Measurements from ENCODE around the gene RSL1D1.

Gene RSL1D1

DNA sequence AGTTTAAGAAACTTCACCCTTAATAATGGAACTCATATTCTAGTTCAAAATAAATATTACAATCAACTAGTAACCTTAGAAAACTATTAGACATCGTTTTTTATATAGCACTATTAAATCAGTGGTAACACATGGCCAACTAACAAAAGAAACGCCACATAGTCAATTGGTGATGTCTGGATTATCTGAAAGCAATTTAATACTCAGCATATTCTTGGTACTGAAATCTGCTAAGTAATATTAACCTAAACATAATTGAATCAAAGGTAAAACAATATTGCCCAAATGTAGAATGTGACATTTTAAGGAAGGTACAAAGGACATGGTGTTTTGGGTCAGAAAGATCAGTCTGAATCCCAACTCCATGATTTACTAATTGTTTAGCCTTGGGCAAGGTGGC is 11.1 kb upstream of the RSL1D1 start:
- H3K36me3 ChIP-seq (ENCODE audit: insufficient read depth, low read length) = no peaks in the 10 kb centered on the region; the same call in 1 of the 2 replicates
- H3K4me3 ChIP-seq = no peak overlapping the region
- no peak for TF ChIP-seq FOXP2 (optimal IDR thresholded peaks at IDR 0.05; ENCODE audit: control extremely low read depth, extremely low read length, insufficient read depth)
- TF ChIP-seq POLR2AphosphoS5 (IDR thresholded peaks at IDR 0.05; ENCODE audit: borderline replicate concordance, low read depth, low read length) = no peak
- no peak for TF ChIP-seq EZH2 (IDR thresholded peaks at IDR 0.05)
- no peak for DNase-seq (ENCODE audit: low read depth, low spot score)
- no peak overlapping the region for H3K9ac ChIP-seq (ENCODE audit: insufficient read length)
- no peak overlapping the region for H3K27ac ChIP-seq
- H3K9me3 ChIP-seq (ENCODE audit: low read depth, low read length) = no peaks in the 10 kb centered on the region

DNA sequence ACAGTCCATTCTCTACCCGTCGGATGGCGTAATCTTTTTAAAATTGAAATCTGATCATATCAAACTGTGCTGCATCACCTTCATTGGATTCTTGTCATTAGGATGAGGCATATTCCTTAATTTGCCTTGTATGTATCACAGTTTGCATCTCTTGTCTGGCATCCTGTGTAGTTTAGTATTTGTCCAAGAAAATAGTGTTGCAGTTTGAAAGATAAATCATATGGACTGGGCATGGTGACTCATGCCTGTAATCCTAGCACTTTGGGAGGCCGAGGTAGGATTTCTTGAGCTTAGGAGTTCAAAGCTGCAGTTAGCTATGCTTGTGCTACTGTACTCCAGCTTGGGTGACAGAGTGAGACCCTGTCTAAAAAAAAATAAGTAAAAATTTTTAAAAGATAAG is 5.8 kb upstream of the RSL1D1 start:
- Histone ChIP-seq H3K4me3 (no peak overlapping the region), H3K9me3 (ENCODE audit: low read depth, low read length) (no peaks in the 10 kb centered on the region), H3K27ac (no peak overlapping the region), H3K36me3 (ENCODE audit: insufficient read depth, low read length) (0 out of 2 replicates have a peak, but pooled peaks cover 3% of the 10 kb centered on the region), H3K9ac (ENCODE audit: insufficient read length) (no peak overlapping the region)
- no peak for DNase-seq (ENCODE audit: low read depth, low spot score)
- TF ChIP-seq POLR2AphosphoS5 (IDR thresholded peaks at IDR 0.05; ENCODE audit: borderline replicate concordance, low read depth, low read length) = no peak
- TF ChIP-seq FOXP2 (optimal IDR thresholded peaks at IDR 0.05; ENCODE audit: control extremely low read depth, extremely low read length, insufficient read depth) = no peak
- no peak for TF ChIP-seq EZH2 (IDR thresholded peaks at IDR 0.05)

DNA sequence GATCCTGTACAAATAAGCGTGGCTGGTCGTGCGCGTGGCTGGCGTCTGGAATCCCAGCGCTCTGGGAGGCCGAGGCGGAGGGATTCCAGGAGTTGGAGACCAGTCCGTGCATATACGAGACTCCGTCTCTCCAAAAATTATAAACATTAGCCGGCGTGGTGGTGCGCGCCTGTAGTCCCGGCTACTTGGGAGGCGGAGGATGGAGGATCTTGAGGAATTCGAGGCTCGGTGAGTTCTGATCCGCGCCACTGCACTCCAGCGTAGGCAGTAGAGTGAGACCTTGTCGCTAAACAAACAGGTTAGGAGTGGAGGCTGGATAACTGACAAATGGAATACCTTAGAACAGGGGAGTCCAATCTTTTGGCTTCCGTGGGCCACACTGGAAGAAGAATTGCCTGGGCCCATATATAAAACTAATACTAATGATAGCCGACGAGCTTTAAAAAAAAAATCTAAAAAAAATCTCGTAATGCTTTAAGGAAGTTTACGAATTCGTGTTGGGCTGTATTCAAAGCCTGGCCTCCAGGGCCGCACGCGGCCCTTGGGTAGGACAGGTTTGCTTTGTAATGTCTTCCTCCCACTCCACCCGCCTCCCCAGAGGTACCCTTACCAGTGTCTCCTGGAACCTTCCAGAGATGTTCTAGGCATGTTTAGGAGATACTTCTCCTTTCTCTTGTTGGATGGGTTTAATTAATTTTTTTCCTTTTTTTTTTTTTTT is 909 bp upstream of the RSL1D1 start:
- DNase-seq (ENCODE audit: low read depth, low spot score) = no peak
- Histone ChIP-seq H3K9ac (ENCODE audit: insufficient read length) (peak overlapping the region; percentile 99), H3K4me3 (peak overlapping the region; percentile 98), H3K36me3 (ENCODE audit: insufficient read depth, low read length) (peaks cover 35% of the 10 kb centered on the region), H3K27ac (no peak overlapping the region), H3K9me3 (ENCODE audit: low read depth, low read length) (no peaks in the 10 kb centered on the region)
- TF ChIP-seq FOXP2 (optimal IDR thresholded peaks at IDR 0.05; ENCODE audit: control extremely low read depth, extremely low read length, insufficient read depth) (no peak), POLR2AphosphoS5 (IDR thresholded peaks at IDR 0.05; ENCODE audit: borderline replicate concordance, low read depth, low read length) (no peak), EZH2 (IDR thresholded peaks at IDR 0.05) (no peak)

DNA sequence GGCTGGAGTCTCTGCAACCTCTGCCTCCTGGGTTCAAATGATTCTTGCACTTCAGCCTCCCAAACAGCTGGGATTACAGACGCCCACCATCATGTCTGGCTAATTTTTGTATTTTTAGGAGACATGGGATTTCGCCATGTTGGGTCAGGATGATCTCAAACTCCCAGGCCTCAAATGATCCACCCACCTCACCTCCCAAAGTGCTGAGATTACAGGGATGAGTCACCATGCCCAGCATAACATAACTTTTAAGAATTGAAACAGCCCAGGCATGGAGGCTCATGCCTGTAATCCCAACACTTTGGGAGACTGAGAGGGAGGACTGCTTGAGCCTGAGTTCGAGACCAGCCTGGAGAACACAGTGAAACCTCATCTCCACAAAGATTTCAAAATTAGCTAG is 2.5 kb downstream of the RSL1D1 start:
- DNase-seq (ENCODE audit: low read depth, low spot score) = no peak
- no peak overlapping the region for H3K4me3 ChIP-seq
- 0 out of 2 replicates have a peak overlapping the region, but pooled peaks have one; percentile 13 for H3K27ac ChIP-seq
- H3K36me3 ChIP-seq (ENCODE audit: insufficient read depth, low read length) = peaks cover 67% of the 10 kb centered on the region
- H3K9me3 ChIP-seq (ENCODE audit: low read depth, low read length) = no peaks in the 10 kb centered on the region
- H3K9ac ChIP-seq (ENCODE audit: insufficient read length) = peak overlapping the region; percentile 99
- no peak for TF ChIP-seq EZH2 (IDR thresholded peaks at IDR 0.05)
- no peak for TF ChIP-seq FOXP2 (optimal IDR thresholded peaks at IDR 0.05; ENCODE audit: control extremely low read depth, extremely low read length, insufficient read depth)
- no peak for TF ChIP-seq POLR2AphosphoS5 (IDR thresholded peaks at IDR 0.05; ENCODE audit: borderline replicate concordance, low read depth, low read length)

DNA sequence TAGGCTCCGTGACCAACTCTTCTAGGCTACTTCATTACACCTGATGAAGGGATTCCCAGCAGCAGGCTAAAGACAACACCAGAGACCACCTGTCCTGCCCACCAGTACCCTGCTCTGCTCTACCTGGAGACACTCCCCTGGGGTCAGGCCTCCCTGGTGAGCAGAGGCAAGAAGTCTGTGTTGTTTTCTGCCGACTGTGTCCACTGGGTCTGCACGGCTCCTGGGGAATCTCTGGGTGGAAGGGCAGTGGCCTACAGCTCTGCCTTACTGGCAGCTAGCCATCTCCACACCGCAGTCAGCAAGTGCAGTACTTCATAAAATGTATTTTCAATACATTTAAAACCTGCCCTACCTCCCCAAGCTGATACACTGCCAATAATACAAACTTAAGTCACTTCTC is 6.8 kb downstream of the RSL1D1 start:
- Histone ChIP-seq H3K9me3 (ENCODE audit: low read depth, low read length) (no peaks in the 10 kb centered on the region), H3K9ac (ENCODE audit: insufficient read length) (no peak overlapping the region), H3K27ac (no peak overlapping the region), H3K4me3 (no peak overlapping the region), H3K36me3 (ENCODE audit: insufficient read depth, low read length) (peaks cover 96% of the 10 kb centered on the region)
- no peak for DNase-seq (ENCODE audit: low read depth, low spot score)
- TF ChIP-seq EZH2 (IDR thresholded peaks at IDR 0.05) (no peak), FOXP2 (optimal IDR thresholded peaks at IDR 0.05; ENCODE audit: control extremely low read depth, extremely low read length, insufficient read depth) (no peak), POLR2AphosphoS5 (IDR thresholded peaks at IDR 0.05; ENCODE audit: borderline replicate concordance, low read depth, low read length) (no peak; the same call in 1 of the 2 replicates)

DNA sequence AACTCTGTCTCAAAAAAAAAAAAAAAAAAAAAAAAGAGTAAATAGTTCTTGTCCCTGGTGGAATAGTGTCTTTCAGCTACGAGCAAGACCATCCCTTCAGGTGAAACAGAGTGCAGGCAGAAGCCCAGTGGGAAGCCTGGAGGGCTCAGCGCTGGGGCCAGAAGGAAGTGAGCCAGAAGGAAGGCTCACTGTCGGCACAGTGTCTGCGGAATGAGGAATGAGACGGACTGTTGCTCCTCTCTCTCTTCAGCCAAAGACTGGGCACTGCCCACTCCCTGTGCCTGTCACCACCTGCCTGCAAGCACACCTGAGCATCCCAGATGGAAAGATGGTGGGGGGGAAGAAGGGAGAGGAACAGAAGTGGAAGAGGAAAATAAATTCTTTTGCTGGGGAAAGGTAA is 7.5 kb downstream of the RSL1D1 start:
- Histone ChIP-seq H3K36me3 (ENCODE audit: insufficient read depth, low read length) (peaks cover 96% of the 10 kb centered on the region), H3K9me3 (ENCODE audit: low read depth, low read length) (no peaks in the 10 kb centered on the region), H3K9ac (ENCODE audit: insufficient read length) (no peak overlapping the region), H3K27ac (no peak overlapping the region), H3K4me3 (no peak overlapping the region)
- TF ChIP-seq POLR2AphosphoS5 (IDR thresholded peaks at IDR 0.05; ENCODE audit: borderline replicate concordance, low read depth, low read length) = no peak
- TF ChIP-seq EZH2 (IDR thresholded peaks at IDR 0.05) = no peak
- TF ChIP-seq FOXP2 (optimal IDR thresholded peaks at IDR 0.05; ENCODE audit: control extremely low read depth, extremely low read length, insufficient read depth) = no peak
- DNase-seq (ENCODE audit: low read depth, low spot score) = no peak

DNA sequence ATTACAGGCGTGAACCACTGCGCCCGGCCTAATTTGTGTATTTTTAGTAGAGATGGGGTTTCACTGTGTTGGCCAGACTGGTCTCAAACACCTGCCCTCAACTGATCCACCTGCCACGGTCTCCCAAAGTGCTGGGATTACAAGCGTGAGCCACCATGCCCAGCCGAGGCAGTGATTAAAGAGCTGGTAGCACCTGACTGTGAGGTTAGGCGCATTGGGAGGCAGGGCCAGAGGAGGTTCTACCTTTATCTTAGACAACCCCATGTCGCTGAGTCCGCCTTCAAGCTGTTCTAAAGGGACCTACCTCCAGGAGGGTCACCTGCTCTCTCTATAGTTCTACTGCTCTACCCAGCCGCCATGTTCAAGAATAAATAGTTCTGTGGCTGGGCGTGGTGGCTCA is 8.1 kb downstream of the RSL1D1 start:
- no peak for DNase-seq (ENCODE audit: low read depth, low spot score)
- TF ChIP-seq FOXP2 (optimal IDR thresholded peaks at IDR 0.05; ENCODE audit: control extremely low read depth, extremely low read length, insufficient read depth) = no peak
- TF ChIP-seq EZH2 (IDR thresholded peaks at IDR 0.05) = no peak
- TF ChIP-seq POLR2AphosphoS5 (IDR thresholded peaks at IDR 0.05; ENCODE audit: borderline replicate concordance, low read depth, low read length) = no peak
- Histone ChIP-seq H3K4me3 (no peak overlapping the region), H3K9me3 (ENCODE audit: low read depth, low read length) (no peaks in the 10 kb centered on the region), H3K9ac (ENCODE audit: insufficient read length) (no peak overlapping the region), H3K27ac (no peak overlapping the region), H3K36me3 (ENCODE audit: insufficient read depth, low read length) (peaks cover 96% of the 10 kb centered on the region)

DNA sequence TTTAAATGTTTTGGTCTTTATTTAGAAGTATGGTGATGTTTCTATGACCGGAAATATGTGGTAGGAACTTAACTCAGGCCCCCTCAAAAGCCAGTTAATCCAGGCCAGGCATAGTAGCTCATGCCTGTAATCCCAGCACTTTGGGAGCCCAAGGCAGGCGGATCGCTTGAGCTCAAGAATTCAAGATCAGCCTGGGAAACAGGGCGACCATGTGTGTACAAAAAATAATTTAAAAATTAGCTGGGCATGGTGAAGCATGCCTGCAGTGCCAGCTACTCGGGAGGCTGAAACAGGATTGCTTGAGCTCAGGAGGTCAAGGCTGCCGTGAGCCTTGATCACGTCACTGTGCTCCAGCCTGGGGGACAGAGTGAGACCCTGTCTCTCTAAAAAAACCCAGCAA is 10.3 kb downstream of the RSL1D1 start:
- no peak for DNase-seq (ENCODE audit: low read depth, low spot score)
- no peak for TF ChIP-seq EZH2 (IDR thresholded peaks at IDR 0.05)
- Histone ChIP-seq H3K4me3 (no peak overlapping the region), H3K9ac (ENCODE audit: insufficient read length) (no peak overlapping the region), H3K9me3 (ENCODE audit: low read depth, low read length) (no peaks in the 10 kb centered on the region), H3K36me3 (ENCODE audit: insufficient read depth, low read length) (peaks cover 96% of the 10 kb centered on the region), H3K27ac (0 out of 2 replicates have a peak overlapping the region, but pooled peaks have one; percentile 57)
